Superior temporal gyrus (tissue), 1 donor: ENCODE results near the gene MYRF.

Experiments used
- DNase-seq: peaks from one replicate; pipeline ENCODE4 v3.0.0-alpha.2; 2016; ENCODE audit errors: extremely low spot score

The MYRF gene

GRCh38 chr11:61760946-61761345 lies 8.5 kb downstream of the MYRF start:
- peak; percentile 92 for DNase-seq

GRCh38 chr11:61761440-61762222 lies 9.2 kb downstream of the MYRF start:
- DNase-seq = no peak

- no peak for DNase-seq
Measured at GRCh38 chr11:61762223-61762615, 9.8 kb downstream of the MYRF start.

- DNase-seq = no peak
Measured at GRCh38 chr11:61762798-61763197, 10.4 kb downstream of the MYRF start.

- no peak for DNase-seq
Measured at GRCh38 chr11:61763930-61764605, 11.6 kb downstream of the MYRF start.

GRCh38 chr11:61764606-61765260 lies 12.3 kb downstream of the MYRF start:
- no peak for DNase-seq

GRCh38 chr11:61765550-61766253 lies 13.3 kb downstream of the MYRF start:
- DNase-seq = no peak

GRCh38 chr11:61766353-61766841 lies 14.0 kb downstream of the MYRF start:
- no peak for DNase-seq

- DNase-seq = no peak
Measured at GRCh38 chr11:61768376-61769076, 16.1 kb downstream of the MYRF start.

- no peak for DNase-seq
Measured at GRCh38 chr11:61769169-61769920, 16.9 kb downstream of the MYRF start.

- no peak for DNase-seq
Measured at GRCh38 chr11:61769946-61770683, 17.7 kb downstream of the MYRF start.

GRCh38 chr11:61771195-61771894 lies 18.9 kb downstream of the MYRF start:
- DNase-seq = no peak

- DNase-seq = no peak
Measured at GRCh38 chr11:61771985-61772455, 19.6 kb downstream of the MYRF start.

- no peak for DNase-seq
Measured at GRCh38 chr11:61773356-61773755, 20.9 kb downstream of the MYRF start.

- DNase-seq = no peak
Measured at GRCh38 chr11:61773809-61774208, 21.4 kb downstream of the MYRF start.

- no peak for DNase-seq
Measured at GRCh38 chr11:61774411-61774810, 22.0 kb downstream of the MYRF start.

GRCh38 chr11:61775106-61775505 lies 22.7 kb downstream of the MYRF start:
- no peak for DNase-seq

GRCh38 chr11:61775606-61776554 lies 23.4 kb downstream of the MYRF start:
- DNase-seq = no peak
